ENCODE measurements around the gene FDXACB1. TPM values are rescaled to one million over a fixed set of nuclear protein-coding genes. Genes with fewer than 3 reads are reported as not detected.

Gene FDXACB1
- 1 to 10 TPM; 3.4 to 3.8 TPM for total RNA-seq

GRCh38 chr11:111878849-111879636 is at the start of gene FDXACB1, which contains the start of gene CFAP68:
FDXACB1 (minus strand) TSS chr11:111879165; CDS start chr11:111879132, 33 bp downstream.
CFAP68 (plus strand) TSS chr11:111879541; CDS start chr11:111879561, 20 bp downstream.
- H3K9me3 Mint-ChIP-seq = no peaks in the 10 kb centered on the region
- H3K27ac Mint-ChIP-seq = peak within 1 kb of the TSS; percentile 97
- H3K27me3 Mint-ChIP-seq (ENCODE audit: low read depth) = no peaks in the 10 kb centered on the region
- CTCF ChIA-PET = interaction anchor here (0.7 to 2.8 kb wide), 5 partner anchors 8 to 103 kb away, joined by 3 to 12 read pairs (median 4); partner anchors contain the start of gene ALG9
- H3K36me3 Mint-ChIP-seq (ENCODE audit: low read depth) = peaks cover 16% of the 10 kb centered on the region
- DNase-seq = peak; percentile 97
- H3K4me1 Mint-ChIP-seq (ENCODE audit: low read depth) = peaks cover 39% of the 10 kb centered on the region
- intact Hi-C loops (cut with micrococcal nuclease) = loop anchor here (1.0 to 10.0 kb wide), 14 partner anchors 8 to 1436 kb away; partner anchors contain the start of genes ALG9, BCO2, DLAT and NKAPD1
- peak within 1 kb of the TSS; percentile 98 for H3K4me3 Mint-ChIP-seq

- Mint-ChIP-seq H3K27ac (peak overlapping the region; percentile 88), H3K4me1 (ENCODE audit: low read depth) (peaks cover 12% of the 10 kb centered on the region), H3K36me3 (ENCODE audit: low read depth) (no peaks in the 10 kb centered on the region), H3K9me3 (no peaks in the 10 kb centered on the region), H3K27me3 (ENCODE audit: low read depth) (no peaks in the 10 kb centered on the region), H3K4me3 (peak overlapping the region; percentile 82)
- intact Hi-C loops (cut with micrococcal nuclease) = loop anchor here (1.0 to 2.0 kb wide), 12 partner anchors 18 to 1388 kb away; partner anchors contain the start of genes ALG9, CFAP68, DLAT and FDXACB1
- CTCF ChIA-PET = interaction anchor here (1.2 to 2.3 kb wide), 6 partner anchors 8 to 55 kb away, joined by 3 to 16 read pairs (median 6); partner anchors contain the start of genes C11orf52 and DIXDC1
- DNase-seq = peak; percentile 95
Measured at GRCh38 chr11:111926505-111927391, 47.8 kb upstream of the FDXACB1 start.

GRCh38 chr11:111925953-111926352 is 47.0 kb upstream of the FDXACB1 start:
- no peaks in the 10 kb centered on the region for H3K27me3 Mint-ChIP-seq (ENCODE audit: low read depth)
- H3K27ac Mint-ChIP-seq = peak overlapping the region; percentile 88
- H3K36me3 Mint-ChIP-seq (ENCODE audit: low read depth) = no peaks in the 10 kb centered on the region
- H3K4me3 Mint-ChIP-seq = peak overlapping the region; percentile 82
- no peak for DNase-seq
- CTCF ChIA-PET = interaction anchor here (1.3 to 2.3 kb wide), 5 partner anchors 11 to 56 kb away, joined by 4 to 16 read pairs (median 7); partner anchors contain the start of gene DIXDC1
- H3K4me1 Mint-ChIP-seq (ENCODE audit: low read depth) = peaks cover 12% of the 10 kb centered on the region
- no peaks in the 10 kb centered on the region for H3K9me3 Mint-ChIP-seq
- intact Hi-C loops (cut with micrococcal nuclease) = loop anchor here (1.0 to 2.0 kb wide), 7 partner anchors 19 to 1389 kb away; partner anchors contain the start of genes DLAT, PPP2R1B, PTS and SIK2

- intact Hi-C loops (cut with micrococcal nuclease) = no loop called here
- H3K27ac Mint-ChIP-seq = no peak overlapping the region
- H3K9me3 Mint-ChIP-seq = no peaks in the 10 kb centered on the region
- DNase-seq = no peak
- H3K36me3 Mint-ChIP-seq (ENCODE audit: low read depth) = no peaks in the 10 kb centered on the region
- H3K27me3 Mint-ChIP-seq (ENCODE audit: low read depth) = no peaks in the 10 kb centered on the region
- CTCF ChIA-PET = interaction anchor here (1.0 kb wide), 1 partner anchor 58 kb away, joined by 5 read pairs; no protein-coding TSS in a partner anchor
- H3K4me3 Mint-ChIP-seq = no peak overlapping the region
- H3K4me1 Mint-ChIP-seq (ENCODE audit: low read depth) = peaks cover 12% of the 10 kb centered on the region
Measured at GRCh38 chr11:111923951-111924350, 45.0 kb upstream of the FDXACB1 start.

GRCh38 chr11:111923351-111923788 is 44.4 kb upstream of the FDXACB1 start:
- Mint-ChIP-seq H3K4me1 (ENCODE audit: low read depth) (peaks cover 14% of the 10 kb centered on the region), H3K36me3 (ENCODE audit: low read depth) (no peaks in the 10 kb centered on the region), H3K27me3 (ENCODE audit: low read depth) (no peaks in the 10 kb centered on the region), H3K9me3 (no peaks in the 10 kb centered on the region), H3K27ac (no peak overlapping the region), H3K4me3 (no peak overlapping the region)
- DNase-seq = no peak
- intact Hi-C loops (cut with micrococcal nuclease) = no loop called here
- CTCF ChIA-PET = interaction anchor here (0.5 kb wide), 1 partner anchor 82 kb away, joined by 3 read pairs; no protein-coding TSS in a partner anchor

- H3K4me1 Mint-ChIP-seq (ENCODE audit: low read depth) = peaks cover 12% of the 10 kb centered on the region
- no peaks in the 10 kb centered on the region for H3K9me3 Mint-ChIP-seq
- H3K27me3 Mint-ChIP-seq (ENCODE audit: low read depth) = peaks cover 4% of the 10 kb centered on the region
- CTCF ChIA-PET = interaction anchor here (0.5 kb wide), 1 partner anchor 82 kb away, joined by 3 read pairs; no protein-coding TSS in a partner anchor
- intact Hi-C loops (cut with micrococcal nuclease) = no loop called here
- no peak for DNase-seq
- H3K4me3 Mint-ChIP-seq = no peak overlapping the region
- no peaks in the 10 kb centered on the region for H3K36me3 Mint-ChIP-seq (ENCODE audit: low read depth)
- H3K27ac Mint-ChIP-seq = no peak overlapping the region
Measured at GRCh38 chr11:111922803-111923202, 43.8 kb upstream of the FDXACB1 start.

- H3K27me3 Mint-ChIP-seq (ENCODE audit: low read depth) = peaks cover 9% of the 10 kb centered on the region
- no peaks in the 10 kb centered on the region for H3K9me3 Mint-ChIP-seq
- H3K27ac Mint-ChIP-seq = no peak overlapping the region
- no peaks in the 10 kb centered on the region for H3K36me3 Mint-ChIP-seq (ENCODE audit: low read depth)
- intact Hi-C loops (cut with micrococcal nuclease) = no loop called here
- CTCF ChIA-PET = interaction anchor here (0.6 to 0.7 kb wide), 2 partner anchors 86 to 157 kb away, joined by 3 read pairs; no protein-coding TSS in a partner anchor
- DNase-seq = no peak
- H3K4me1 Mint-ChIP-seq (ENCODE audit: low read depth) = peaks cover 8% of the 10 kb centered on the region
- no peak overlapping the region for H3K4me3 Mint-ChIP-seq
Measured at GRCh38 chr11:111921541-111922230, 42.7 kb upstream of the FDXACB1 start.

GRCh38 chr11:111920908-111921307 is 41.9 kb upstream of the FDXACB1 start:
- Mint-ChIP-seq H3K4me3 (no peak overlapping the region), H3K27me3 (ENCODE audit: low read depth) (peaks cover 15% of the 10 kb centered on the region), H3K36me3 (ENCODE audit: low read depth) (no peaks in the 10 kb centered on the region), H3K4me1 (ENCODE audit: low read depth) (peaks cover 4% of the 10 kb centered on the region), H3K9me3 (no peaks in the 10 kb centered on the region), H3K27ac (no peak overlapping the region)
- CTCF ChIA-PET = interaction anchor here (0.6 kb wide), 2 partner anchors 54 to 87 kb away, joined by 3 read pairs; no protein-coding TSS in a partner anchor
- DNase-seq = no peak
- intact Hi-C loops (cut with micrococcal nuclease) = no loop called here

GRCh38 chr11:111918390-111919256 is 39.7 kb upstream of the FDXACB1 start, which contains the start of gene C11orf52:
C11orf52 (plus strand) TSS chr11:111918913; CDS start chr11:111918973, 60 bp downstream.
- no peak for DNase-seq
- Mint-ChIP-seq H3K9me3 (no peaks in the 10 kb centered on the region), H3K4me1 (ENCODE audit: low read depth) (peaks cover 2% of the 10 kb centered on the region), H3K27ac (no peak within 1 kb of the TSS), H3K27me3 (ENCODE audit: low read depth) (peaks cover 26% of the 10 kb centered on the region), H3K36me3 (ENCODE audit: low read depth) (no peaks in the 10 kb centered on the region), H3K4me3 (no peak within 1 kb of the TSS)
- intact Hi-C loops (cut with micrococcal nuclease) = no loop called here
- CTCF ChIA-PET = interaction anchor here (0.6 to 1.2 kb wide), 3 partner anchors 8 to 64 kb away, joined by 3 to 5 read pairs (median 3); no protein-coding TSS in a partner anchor

- intact Hi-C loops (cut with micrococcal nuclease) = no loop called here
- CTCF ChIA-PET = no interaction called here
- H3K27me3 Mint-ChIP-seq (ENCODE audit: low read depth) = peaks cover 32% of the 10 kb centered on the region
- no peak for DNase-seq
- H3K4me3 Mint-ChIP-seq = no peak overlapping the region
- no peaks in the 10 kb centered on the region for H3K36me3 Mint-ChIP-seq (ENCODE audit: low read depth)
- H3K27ac Mint-ChIP-seq = no peak overlapping the region
- H3K9me3 Mint-ChIP-seq = no peaks in the 10 kb centered on the region
- H3K4me1 Mint-ChIP-seq (ENCODE audit: low read depth) = peaks cover 2% of the 10 kb centered on the region
Measured at GRCh38 chr11:111917788-111918187, 38.8 kb upstream of the FDXACB1 start.
